Measurements from ENCODE around the gene XYLB. TPM values are rescaled to one million over a fixed set of nuclear protein-coding genes. Genes with fewer than 3 reads are reported as not detected.

The XYLB gene
- total RNA-seq, 1 experiment from 2014 or later: 11.2 TPM

DNA sequence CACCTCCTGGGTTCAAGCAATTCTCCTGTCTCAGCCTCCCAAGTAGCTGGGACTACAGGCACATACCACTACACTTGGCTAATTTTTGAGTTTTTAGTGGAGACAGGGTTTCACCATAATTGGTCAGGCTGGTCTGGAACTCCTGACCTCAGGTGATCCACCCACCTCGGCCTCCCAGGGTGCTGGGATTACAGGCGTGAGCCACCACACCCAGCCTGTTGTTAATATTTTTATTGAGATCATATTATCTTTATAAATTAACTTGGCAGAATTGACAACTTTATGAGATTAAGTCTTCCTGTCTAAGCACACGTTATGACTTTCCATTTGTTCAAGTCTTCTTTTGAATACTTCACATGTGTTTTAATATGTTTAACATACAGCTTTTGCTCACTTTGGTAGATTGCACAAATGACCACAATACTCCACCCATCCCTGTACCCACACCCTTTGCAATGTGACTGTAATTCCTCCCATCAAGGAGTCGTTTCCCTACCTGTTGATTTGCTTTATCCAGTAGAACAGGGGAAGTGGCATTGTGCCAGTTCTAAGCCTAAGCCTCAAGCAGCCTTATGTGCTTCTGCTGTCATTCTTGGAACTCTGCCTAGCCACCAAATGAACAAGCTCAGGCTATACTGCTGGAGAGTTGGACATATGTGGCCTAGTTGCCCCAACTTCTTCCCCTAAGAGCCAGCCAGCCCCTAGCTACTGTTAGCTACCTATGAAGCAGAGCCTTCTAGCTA lies 8.2 kb downstream of the XYLB start:
- Histone ChIP-seq H3K27ac (ENCODE audit: low read length) (no peak overlapping the region), H3K79me2 (ENCODE audit: low read length) (peaks cover 31% of the 10 kb centered on the region), H3K36me3 (ENCODE audit: low read depth, low read length) (peaks cover 28% of the 10 kb centered on the region), H3K4me2 (ENCODE audit: low read length) (no peak overlapping the region), H3K9me3 (ENCODE audit: low read length) (no peaks in the 10 kb centered on the region), H3K4me3 (ENCODE audit: low read length) (no peak overlapping the region), H3K4me1 (ENCODE audit: insufficient read depth, low read length) (peaks cover 16% of the 10 kb centered on the region), H3K27me3 (ENCODE audit: low read length) (no peaks in the 10 kb centered on the region), H3K9ac (ENCODE audit: low read length) (no peak overlapping the region), H3F3A (ENCODE audit: low read length, unreplicated experiment) (no peaks in the 10 kb centered on the region), H2AFZ (ENCODE audit: low read length) (no peak overlapping the region), H3K9me2 (replicated peaks; ENCODE audit: low read length) (no peaks in the 10 kb centered on the region), H4K20me1 (ENCODE audit: low read length) (peaks cover 6% of the 10 kb centered on the region; the same call in 1 of the 2 replicates)
- CTCF ChIA-PET: interaction anchor here (0.8 kb wide), 1 partner anchor 57 kb away, joined by 6 read pairs; no protein-coding TSS in a partner anchor
- BruUV-seq (replicated peaks): no TSS peak
- TF ChIP-seq, protein P1, sequence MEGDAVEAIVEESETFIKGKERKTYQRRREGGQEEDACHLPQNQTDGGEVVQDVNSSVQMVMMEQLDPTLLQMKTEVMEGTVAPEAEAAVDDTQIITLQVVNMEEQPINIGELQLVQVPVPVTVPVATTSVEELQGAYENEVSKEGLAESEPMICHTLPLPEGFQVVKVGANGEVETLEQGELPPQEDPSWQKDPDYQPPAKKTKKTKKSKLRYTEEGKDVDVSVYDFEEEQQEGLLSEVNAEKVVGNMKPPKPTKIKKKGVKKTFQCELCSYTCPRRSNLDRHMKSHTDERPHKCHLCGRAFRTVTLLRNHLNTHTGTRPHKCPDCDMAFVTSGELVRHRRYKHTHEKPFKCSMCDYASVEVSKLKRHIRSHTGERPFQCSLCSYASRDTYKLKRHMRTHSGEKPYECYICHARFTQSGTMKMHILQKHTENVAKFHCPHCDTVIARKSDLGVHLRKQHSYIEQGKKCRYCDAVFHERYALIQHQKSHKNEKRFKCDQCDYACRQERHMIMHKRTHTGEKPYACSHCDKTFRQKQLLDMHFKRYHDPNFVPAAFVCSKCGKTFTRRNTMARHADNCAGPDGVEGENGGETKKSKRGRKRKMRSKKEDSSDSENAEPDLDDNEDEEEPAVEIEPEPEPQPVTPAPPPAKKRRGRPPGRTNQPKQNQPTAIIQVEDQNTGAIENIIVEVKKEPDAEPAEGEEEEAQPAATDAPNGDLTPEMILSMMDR (conservative IDR thresholded peaks at IDR 0.05; ENCODE audit: low read depth, low read length): no peak
- no peak for TF ChIP-seq EZH2 (IDR thresholded peaks at IDR 0.05; ENCODE audit: low read length, unreplicated experiment)
- ATAC-seq: peak; percentile 62
- intact Hi-C loops (cut with micrococcal nuclease): no loop called here
- DNase-seq: peak; percentile 78
- POLR2A ChIA-PET (ENCODE audit: unreplicated experiment): interaction anchor here (0.5 kb wide), 1 partner anchor 84 kb away, joined by 4 read pairs; no protein-coding TSS in a partner anchor

DNA sequence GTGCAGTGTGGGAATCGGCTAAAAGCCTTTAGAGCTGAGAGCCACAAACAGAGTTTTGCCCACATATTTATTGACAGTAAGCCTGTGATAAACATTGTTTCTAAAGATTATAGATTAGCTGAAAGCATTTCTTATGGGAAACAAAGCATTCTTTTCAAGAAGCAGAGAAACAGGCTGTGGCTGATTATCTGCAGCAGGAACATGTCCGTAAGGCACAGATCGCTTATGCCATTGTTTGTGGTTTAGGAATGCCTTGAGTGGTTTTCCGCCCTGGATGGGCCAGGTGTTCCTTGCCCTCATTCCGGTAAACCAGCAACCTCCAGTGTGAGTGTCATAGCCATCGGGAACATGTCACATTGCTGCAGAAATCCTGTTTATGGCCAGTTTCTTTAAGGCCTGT lies 12.5 kb downstream of the XYLB start:
- Histone ChIP-seq H3K4me3 (ENCODE audit: low read length) (no peak overlapping the region), H3K79me2 (ENCODE audit: low read length) (peaks cover 7% of the 10 kb centered on the region; the same call in 1 of the 2 replicates), H3K9me3 (ENCODE audit: low read length) (no peaks in the 10 kb centered on the region), H3K9ac (ENCODE audit: low read length) (no peak overlapping the region), H2AFZ (ENCODE audit: low read length) (no peak overlapping the region), H3K4me1 (ENCODE audit: insufficient read depth, low read length) (peaks cover 10% of the 10 kb centered on the region; the same call in 1 of the 2 replicates), H3K4me2 (ENCODE audit: low read length) (no peak overlapping the region), H3K27ac (ENCODE audit: low read length) (no peak overlapping the region), H3K36me3 (ENCODE audit: low read depth, low read length) (peaks cover 21% of the 10 kb centered on the region; the same call in 1 of the 2 replicates), H3K27me3 (ENCODE audit: low read length) (no peaks in the 10 kb centered on the region), H4K20me1 (ENCODE audit: low read length) (no peaks in the 10 kb centered on the region), H3K9me2 (replicated peaks; ENCODE audit: low read length) (no peaks in the 10 kb centered on the region), H3F3A (ENCODE audit: low read length, unreplicated experiment) (no peaks in the 10 kb centered on the region)
- CTCF ChIA-PET: no interaction called here
- no peak for ATAC-seq
- no peak for TF ChIP-seq EZH2phosphoT487 (IDR thresholded peaks at IDR 0.05; ENCODE audit: borderline replicate concordance, low read length)
- TF ChIP-seq, protein P1 (conservative IDR thresholded peaks at IDR 0.05; ENCODE audit: low read depth, low read length): no peak
- TF ChIP-seq EZH2 (IDR thresholded peaks at IDR 0.05; ENCODE audit: low read length, unreplicated experiment): no peak
- DNase-seq: no peak
- POLR2A ChIA-PET (ENCODE audit: unreplicated experiment): no interaction called here
- BruUV-seq (replicated peaks): no TSS peak
- intact Hi-C loops (cut with micrococcal nuclease): no loop called here

DNA sequence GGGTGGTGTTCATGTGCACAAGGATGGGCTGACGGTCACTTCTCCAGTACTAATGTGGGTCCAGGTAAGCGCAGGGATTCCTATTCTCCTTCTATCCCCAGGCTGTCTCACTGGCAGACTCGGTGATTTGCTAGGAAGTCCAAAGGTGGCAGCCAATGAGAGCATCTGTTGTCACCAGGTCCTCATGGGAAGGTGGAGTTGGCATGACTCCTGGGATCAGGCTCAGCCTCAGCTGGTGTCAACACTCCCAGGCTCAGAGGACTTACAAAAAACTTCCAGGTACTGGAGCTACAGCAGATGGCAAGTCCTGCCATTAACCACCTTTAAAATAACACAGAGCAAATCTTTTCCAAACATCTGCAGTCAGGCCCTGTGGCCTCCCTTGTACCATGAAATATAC lies 13.8 kb downstream of the XYLB start:
- H3K9me2 ChIP-seq (replicated peaks; ENCODE audit: low read length): no peaks in the 10 kb centered on the region
- CTCF ChIA-PET: no interaction called here
- intact Hi-C loops (cut with micrococcal nuclease): no loop called here
- POLR2A ChIA-PET (ENCODE audit: unreplicated experiment): no interaction called here
- no peaks in the 10 kb centered on the region for H3K9me3 ChIP-seq (ENCODE audit: low read length)
- DNase-seq (no peak), ATAC-seq (no peak)
- H2AFZ ChIP-seq (ENCODE audit: low read length): no peak overlapping the region
- H3K27ac ChIP-seq (ENCODE audit: low read length): no peak overlapping the region
- no TSS peak for BruUV-seq (replicated peaks)
- no peaks in the 10 kb centered on the region for H3K27me3 ChIP-seq (ENCODE audit: low read length)
- TF ChIP-seq, protein P1 (conservative IDR thresholded peaks at IDR 0.05; ENCODE audit: low read depth, low read length): no peak
- TF ChIP-seq EZH2 (IDR thresholded peaks at IDR 0.05; ENCODE audit: low read length, unreplicated experiment) (no peak), EZH2phosphoT487 (IDR thresholded peaks at IDR 0.05; ENCODE audit: borderline replicate concordance, low read length) (no peak)
- no peaks in the 10 kb centered on the region for H4K20me1 ChIP-seq (ENCODE audit: low read length)
- no peak overlapping the region for H3K4me3 ChIP-seq (ENCODE audit: low read length)
- peaks cover 32% of the 10 kb centered on the region for H3K36me3 ChIP-seq (ENCODE audit: low read depth, low read length)
- no peak overlapping the region for H3K4me2 ChIP-seq (ENCODE audit: low read length)
- H3K4me1 ChIP-seq (ENCODE audit: insufficient read depth, low read length): no peaks in the 10 kb centered on the region
- no peaks in the 10 kb centered on the region for H3F3A ChIP-seq (ENCODE audit: low read length, unreplicated experiment)
- H3K79me2 ChIP-seq (ENCODE audit: low read length): peaks cover 4% of the 10 kb centered on the region; the same call in 1 of the 2 replicates
- H3K9ac ChIP-seq (ENCODE audit: low read length): no peak overlapping the region

All from PC-3 (cell line).